GM21737 (cell line): ENCODE measurements around the gene SLC35A5.

Experiments
- ATAC-seq: cut with Tn5 transposase; IDR thresholded peaks from one replicate; pipeline ENCODE4 v1.9.1; 2021; ENCODE audit warnings: mild to moderate bottlenecking, moderate library complexity; ENCODE audit not compliant: unreplicated experiment

The SLC35A5 gene

DNA sequence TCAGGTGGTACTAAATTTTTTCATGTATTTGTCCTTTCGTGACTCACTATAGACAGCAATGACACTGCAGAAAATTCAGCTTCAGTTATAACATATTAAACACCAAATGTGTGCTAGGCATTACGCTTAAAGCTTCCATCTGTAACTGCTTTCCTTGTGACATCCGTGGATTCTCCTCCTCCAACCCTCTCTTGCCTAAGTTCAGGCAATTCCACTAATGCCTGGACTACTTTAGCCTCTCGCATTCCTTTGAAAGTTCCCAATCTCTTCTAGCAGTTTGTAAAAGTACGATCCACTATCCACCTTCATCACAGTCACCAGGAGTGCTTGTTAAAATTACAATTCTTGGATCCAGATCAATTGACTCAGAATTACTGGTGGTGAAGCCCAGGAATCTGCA lies 61.4 kb downstream of the SLC35A5 start:
- no peak for ATAC-seq

DNA sequence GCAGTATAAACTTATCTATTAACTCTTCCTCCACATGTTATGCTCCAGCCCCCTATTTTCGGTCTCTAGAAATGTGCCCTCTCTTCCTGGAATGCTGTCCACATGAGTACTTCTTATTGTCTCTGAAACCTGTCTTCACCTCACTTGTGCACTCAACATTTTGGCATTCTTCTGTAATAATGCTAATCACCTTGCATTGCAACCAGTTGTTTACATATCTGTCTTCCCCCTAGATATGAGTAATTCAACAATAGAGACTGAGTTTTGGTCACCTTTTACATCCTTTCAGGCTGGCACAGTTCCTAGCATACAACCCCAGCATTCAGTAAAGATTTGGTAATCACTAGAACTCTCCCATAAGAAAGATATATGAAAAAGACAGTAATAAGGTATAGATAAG lies 61.9 kb downstream of the SLC35A5 start:
- ATAC-seq, result no peak

DNA sequence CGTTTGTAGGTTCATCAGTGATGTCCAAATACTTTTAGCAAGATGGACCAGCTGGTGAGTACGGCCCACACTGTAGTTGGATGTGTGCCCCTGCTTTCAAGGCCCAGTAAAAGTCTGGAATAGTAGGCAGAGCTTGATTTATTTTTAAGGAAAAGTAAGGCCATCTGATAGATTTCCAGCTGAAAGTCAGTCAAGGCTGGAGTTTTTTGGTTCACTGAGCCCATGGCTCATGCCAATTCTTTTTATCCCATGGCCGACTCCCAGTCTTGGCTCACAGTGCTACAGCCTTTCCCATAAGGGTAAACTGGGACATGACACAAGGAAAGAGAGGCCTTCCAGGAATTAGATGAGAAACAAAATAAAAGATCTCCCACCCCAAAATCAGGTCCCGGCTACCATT lies 65.6 kb downstream of the SLC35A5 start:
- ATAC-seq, result no peak

DNA sequence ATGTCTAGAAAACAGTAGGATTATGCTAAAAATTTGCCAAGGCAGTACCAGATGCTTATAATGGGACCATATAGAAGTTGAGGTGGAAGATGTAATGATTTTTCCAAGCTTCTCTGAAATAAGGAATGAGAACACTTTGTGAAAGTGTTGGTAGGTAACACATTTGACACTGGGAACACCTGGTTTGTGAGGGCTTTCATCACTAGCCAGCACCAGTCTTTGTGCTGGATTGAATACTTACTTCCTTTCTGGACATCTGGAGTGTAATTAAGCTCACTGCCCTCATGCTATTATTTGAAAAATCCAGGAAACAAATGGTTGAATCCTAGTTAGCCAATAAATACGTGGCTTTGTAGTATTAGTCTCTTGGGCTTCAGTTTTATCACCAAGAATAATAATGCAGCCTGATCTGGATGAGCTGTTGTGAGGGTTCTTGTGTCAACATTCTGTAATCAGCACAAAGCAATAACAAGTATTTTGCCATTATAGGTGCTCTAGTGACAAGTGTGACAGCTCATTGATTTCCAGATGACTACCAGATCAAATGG lies 66.1 kb downstream of the SLC35A5 start:
- no peak for ATAC-seq

DNA sequence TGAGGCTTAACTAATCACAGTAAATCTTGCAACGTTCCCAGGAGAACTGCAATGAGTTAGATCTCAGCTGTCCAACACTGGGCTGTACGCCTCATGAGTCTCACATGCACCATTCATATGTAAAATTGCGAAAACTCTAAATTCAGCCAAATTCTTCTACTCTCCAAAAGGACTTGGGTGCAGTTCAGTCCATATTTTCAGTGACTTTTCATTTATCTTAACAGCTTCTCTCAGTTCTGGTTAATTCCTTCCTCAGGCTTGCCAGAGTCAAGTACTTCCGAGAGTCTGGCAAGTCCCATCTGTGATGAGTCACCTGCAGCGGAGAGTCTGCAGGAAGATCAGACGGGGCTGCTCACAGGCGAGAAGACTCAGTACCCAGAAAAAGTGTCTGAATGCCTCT lies 67.6 kb downstream of the SLC35A5 start:
- ATAC-seq, result no peak

DNA sequence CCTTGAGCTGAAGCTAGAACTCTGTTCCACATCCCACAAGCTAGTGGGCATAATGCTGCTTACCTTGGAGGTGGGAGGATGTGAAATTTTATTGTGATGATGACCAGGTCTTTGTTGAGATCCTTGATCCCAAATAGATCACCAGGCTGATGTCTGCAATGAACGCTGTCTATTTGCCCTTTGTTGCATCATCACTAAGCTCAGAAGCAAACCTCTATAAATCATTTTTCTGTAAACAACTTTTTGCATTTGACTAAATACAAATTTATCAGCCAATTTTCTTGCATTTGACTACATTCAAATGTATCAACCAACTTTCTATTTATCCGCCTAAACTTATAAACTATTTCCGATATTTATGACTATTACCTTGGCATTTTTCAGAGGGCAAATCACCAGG lies 69.4 kb downstream of the SLC35A5 start:
- no peak for ATAC-seq

DNA sequence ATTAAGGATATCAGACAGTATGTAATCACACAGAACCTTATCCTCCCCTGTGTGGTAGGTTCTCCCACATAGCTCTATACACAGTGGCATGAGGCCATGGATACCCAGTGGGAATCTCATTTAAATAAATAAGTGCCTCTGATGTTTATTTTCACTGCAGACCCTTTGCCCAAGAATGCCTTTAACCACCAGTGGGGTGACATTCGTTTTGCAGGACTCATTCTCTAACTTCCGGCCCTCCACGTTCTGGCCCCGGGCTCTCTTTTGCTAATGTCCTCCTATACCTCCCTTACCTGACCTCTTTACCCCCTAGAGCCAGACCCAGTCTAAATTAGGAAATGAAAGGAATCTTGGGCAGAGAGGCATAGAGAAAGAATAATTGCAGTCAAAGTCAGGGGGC lies 70.8 kb downstream of the SLC35A5 start:
- no peak for ATAC-seq

DNA sequence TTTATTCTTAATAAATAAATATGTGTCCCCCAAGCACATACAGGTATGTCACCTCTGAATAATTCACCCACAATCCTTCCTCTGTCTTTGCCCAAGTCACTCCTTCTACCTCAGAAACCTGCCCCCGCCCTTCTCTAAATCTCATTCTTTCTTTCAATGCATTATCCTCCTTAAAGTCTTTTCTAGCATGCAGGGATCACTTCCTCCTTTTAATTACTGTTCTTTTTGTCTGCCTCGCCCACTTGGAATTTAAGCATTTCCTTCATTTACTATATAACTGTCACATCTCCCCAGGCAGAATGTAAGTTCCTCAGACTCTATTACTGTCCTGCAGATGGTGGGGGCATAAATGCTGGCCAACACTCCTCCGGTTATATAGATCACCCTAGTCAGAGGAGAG lies 71.3 kb downstream of the SLC35A5 start:
- ATAC-seq, result no peak

DNA sequence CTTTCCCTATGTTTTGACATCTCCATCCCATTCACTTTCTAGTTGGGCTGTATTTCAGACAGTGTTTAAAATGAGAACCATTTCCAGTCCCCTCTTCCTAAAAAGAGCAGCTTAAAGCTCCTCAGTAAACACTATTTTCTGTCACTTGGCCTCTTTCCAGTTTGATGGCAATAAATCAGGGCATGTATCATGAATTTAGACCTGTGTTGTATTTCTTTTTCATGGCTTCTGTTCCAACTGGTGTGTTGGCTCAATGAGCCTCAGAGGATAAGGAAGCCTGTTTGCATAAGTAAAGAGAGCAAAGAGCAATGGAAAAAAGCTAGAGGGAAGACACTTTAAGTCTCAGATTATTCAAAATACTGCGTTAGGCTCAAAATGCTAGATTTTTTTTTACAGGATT lies 71.9 kb downstream of the SLC35A5 start:
- ATAC-seq, result no peak

DNA sequence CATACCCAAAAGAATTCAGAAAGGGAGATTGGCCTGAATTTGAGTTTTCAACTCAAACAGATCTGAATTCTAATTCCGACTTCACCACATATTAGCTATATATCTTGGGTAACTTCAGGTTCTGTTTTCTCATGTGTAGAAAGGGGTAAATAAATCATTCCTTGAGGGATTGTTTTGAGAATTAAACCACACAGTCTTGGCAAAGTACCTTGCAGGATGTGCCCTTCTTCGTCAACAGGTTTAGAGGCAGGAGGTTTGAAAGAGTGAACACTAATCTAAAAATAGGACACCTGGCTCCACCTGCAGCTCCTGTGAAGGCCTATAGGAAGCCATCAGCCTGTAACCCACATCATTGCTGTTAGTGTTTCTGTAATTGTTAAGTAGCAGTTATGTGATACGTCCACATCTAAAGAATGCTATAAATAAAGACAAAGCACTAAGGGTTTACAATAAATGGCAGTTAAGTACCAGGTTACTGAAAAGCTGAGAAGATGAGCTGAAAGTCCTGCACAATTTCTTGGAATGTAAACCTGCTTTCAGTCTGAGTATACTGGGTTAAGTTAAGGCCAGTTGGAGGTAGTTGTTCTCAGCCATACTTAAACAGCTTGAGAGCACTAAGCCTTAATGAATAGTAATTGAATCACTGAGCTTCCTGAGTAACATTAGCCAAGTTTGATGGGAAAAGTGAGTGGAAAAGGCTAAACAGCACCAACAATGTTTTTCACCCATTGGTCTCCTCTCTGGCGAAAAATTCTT lies 73.1 kb downstream of the SLC35A5 start:
- ATAC-seq, result no peak
